Mammary microvascular endothelial cell (primary cell): Measurements from ENCODE around the gene RCC2. TPM values are rescaled to one million over a fixed set of nuclear protein-coding genes. Genes with fewer than 3 reads are reported as not detected.

Source experiments
- total RNA-seq: library from RNA; depleted of rRNA; stranded (reverse); fragments of >200 nt; gene quantifications from 2 replicates; pipeline ENCODE4 v1.2.3, GENCODE V29; 2015

The RCC2 gene
- total RNA-seq: 65.0 and 67.2 TPM in 2 replicates

DNA sequence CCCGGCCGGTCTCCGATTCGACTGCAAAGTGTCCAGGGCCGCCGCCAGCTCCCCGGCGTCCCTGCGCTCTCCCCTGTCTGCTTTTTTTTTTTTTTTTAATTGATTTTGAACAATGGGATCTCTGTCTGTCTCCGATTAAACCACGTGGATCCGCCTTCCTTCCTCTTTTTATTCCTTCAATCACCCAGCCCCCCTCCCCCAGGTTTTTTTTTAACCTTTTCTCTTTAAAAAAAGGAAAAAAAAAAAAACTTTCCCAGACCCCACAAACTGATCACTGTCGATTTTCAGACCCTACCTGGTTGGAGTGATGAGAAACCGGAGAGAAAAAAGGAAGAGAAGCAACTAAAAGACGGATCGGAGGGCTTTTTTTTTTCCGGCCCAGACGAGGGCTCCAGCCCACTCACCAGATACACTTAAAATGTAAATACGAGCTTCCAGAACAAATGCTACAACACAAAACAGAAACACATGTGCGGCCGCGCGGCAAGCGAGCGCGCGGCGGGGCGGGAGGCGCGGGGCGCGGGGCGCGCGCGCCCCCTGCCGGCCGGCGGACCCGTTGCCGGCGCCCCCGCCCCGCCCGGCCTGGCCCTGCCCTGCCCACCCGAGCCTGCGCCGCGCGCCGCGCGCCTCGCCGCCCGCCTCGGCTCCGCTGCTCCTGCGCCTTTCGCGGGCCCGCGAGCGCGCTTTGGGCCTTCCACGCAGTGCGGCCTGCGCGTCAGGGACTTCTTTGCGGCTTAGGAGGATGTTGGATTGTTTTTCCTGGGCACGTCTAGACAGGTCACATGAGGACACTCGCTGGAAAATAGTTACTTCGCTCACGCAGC, at the start of gene RCC2:
TSS of gene RCC2 (minus strand) at position 428 of the 824 bp plus-strand sequence. CDS start 1,163 bp downstream, outside the sequence.

GRCh38 chr1:17371896-17372295, 67.6 kb downstream of the RCC2 start, which contains the start of gene PADI6:
TSS of gene PADI6 (plus strand) at chr1:17372196. CDS start at chr1:17372246, 50 bp downstream.

Other genes starting within 250 kb of the RCC2 start
- 0.05 TPM in 1 of 2 replicates, not detected in the other for gene PADI1, start 234.5 kb downstream of the RCC2 start, total RNA-seq
- not detected in 2 replicates for gene PADI3, start 190.6 kb downstream of the RCC2 start, total RNA-seq
- gene PADI4, start 131.5 kb downstream of the RCC2 start, total RNA-seq: not detected in 2 replicates
- gene PADI6, start 67.5 kb downstream of the RCC2 start, total RNA-seq: not detected in 2 replicates
- gene ARHGEF10L, start 100.0 kb upstream of the RCC2 start, total RNA-seq: 0.47 and 1.5 TPM in 2 replicates